Caki2 (cell line): ENCODE data around the gene DCAF11. TPM values are rescaled to one million over a fixed set of nuclear protein-coding genes. Genes with fewer than 3 reads are reported as not detected.
A peak's percentile ranks its signal among the peaks of the same experiment; 100 is the strongest.
"Not testable (repeated sequence)": the region's sequence is repeated elsewhere in the genome, so short reads cannot be mapped to it uniquely, and the experiment has no call there.

Source experiments
- DNase-seq: peaks from one replicate; pipeline ENCODE4 v3.0.0-alpha.2; 2015; ENCODE audit warnings: low read depth
- in situ Hi-C: cut with HindIII; loops from 2 replicates; pipeline ENCODE4 v1.10.0; 2016; ENCODE audit warnings: low sequenced_read_pairs, low pct_unique_long_range_greater_than_20kb, mixed read lengths
- total RNA-seq: library from RNA; depleted of rRNA; stranded (reverse); fragments of >200 nt; shearing (Covaris generic); gene quantifications from 2 replicates; pipeline ENCODE4 v1.2.3, GENCODE V29; 2014; ENCODE audit warnings: low replicate concordance

Gene DCAF11
- total RNA-seq, 1 experiment from 2014 or later = 47.4 TPM

- in situ Hi-C loops = no loop called here
These were observed 21.2 kb upstream of the DCAF11 start for GRCh38 chr14:24093207-24093900.

GRCh38 chr14:24093901-24094840, 20.4 kb upstream of the DCAF11 start, which contains the start of gene PCK2:
Gene PCK2, plus strand, starts transcription at chr14:24094311. Its CDS starts 95 bp downstream, at chr14:24094406.
- in situ Hi-C loops = no loop called here
- DNase-seq = peak; percentile 89

More at GRCh38 chr14:24093207-24093900, 21.2 kb upstream of the DCAF11 start:
- DNase-seq = no peak

GRCh38 chr14:24094841-24095270, 19.7 kb upstream of the DCAF11 start:
- DNase-seq = no peak
- in situ Hi-C loops = no loop called here

GRCh38 chr14:24095271-24096068, 19.1 kb upstream of the DCAF11 start:
- peak; percentile 88 for DNase-seq
- in situ Hi-C loops = no loop called here

- DNase-seq = no peak
- in situ Hi-C loops = no loop called here
These were observed 17.9 kb upstream of the DCAF11 start for GRCh38 chr14:24096545-24097181.

GRCh38 chr14:24098229-24098926, 16.2 kb upstream of the DCAF11 start:
- in situ Hi-C loops = no loop called here
- DNase-seq = no peak

GRCh38 chr14:24098927-24099813, 15.4 kb upstream of the DCAF11 start:
- no peak for DNase-seq
- in situ Hi-C loops = no loop called here

GRCh38 chr14:24100197-24100981, 14.2 kb upstream of the DCAF11 start:
- in situ Hi-C loops = no loop called here

GRCh38 chr14:24100982-24101494, 13.5 kb upstream of the DCAF11 start:
- no peak for DNase-seq
- in situ Hi-C loops = no loop called here

More at GRCh38 chr14:24100197-24100981, 14.2 kb upstream of the DCAF11 start:
- DNase-seq = no peak

- no peak for DNase-seq
- in situ Hi-C loops = no loop called here
These were observed 12.1 kb upstream of the DCAF11 start for GRCh38 chr14:24102357-24103048.

- no peak for DNase-seq
- in situ Hi-C loops = no loop called here
These were observed 11.1 kb upstream of the DCAF11 start for GRCh38 chr14:24103451-24103850.

- in situ Hi-C loops, DNase-seq: not testable (repeated sequence)
These were observed 8.9 kb upstream of the DCAF11 start for GRCh38 chr14:24105609-24106239.

GRCh38 chr14:24106672-24107271, 7.8 kb upstream of the DCAF11 start:
- in situ Hi-C loops = no loop called here
- DNase-seq = no peak

GRCh38 chr14:24108336-24108874, 6.2 kb upstream of the DCAF11 start:
- no peak for DNase-seq
- in situ Hi-C loops = no loop called here
